Posterior vena cava (tissue), 2 donors: ENCODE results near the gene CNN3. TPM values are rescaled to one million over a fixed set of nuclear protein-coding genes. Genes with fewer than 3 reads are reported as not detected.

Experiments used
- total RNA-seq, 2 donors: library from RNA; stranded (reverse); fragmentation: NEBNext Ultra II Directional; extraction: Animal tissue kit (Norgen Biotek cat#: 25700); gene quantifications; one replicate each; pipeline ENCODE4 v1.2.1, GENCODE V29; 2021
- donor health status: DM: yes; HTN: yes; CAD: no.
- donor health status: DM: yes; HTN: yes; CAD: no.

CNN3 gene
- total RNA-seq, 2 donors from 2014 or later, result 385 to 542 TPM

Other genes starting within 250 kb of the CNN3 start
- 10 to 100 TPM in 1 of 2 donors, 1 to 10 TPM in 1; 7.7 to 10.9 TPM for gene SLC44A3, start 106.8 kb downstream of the CNN3 start, total RNA-seq
- gene ALG14, start 145.8 kb upstream of the CNN3 start, total RNA-seq, result 1 to 10 TPM; 4.2 to 6.1 TPM
- 10 to 100 TPM; 11.6 to 17.4 TPM for gene TLCD4, start 190.2 kb upstream of the CNN3 start, total RNA-seq